GM19467 (cell line): ENCODE data around the gene CUBN.

Experiments used
- ATAC-seq: cut with Tn5 transposase; IDR thresholded peaks from one replicate; pipeline ENCODE4 v1.9.1; 2021; ENCODE audit warnings: mild to moderate bottlenecking, moderate library complexity; ENCODE audit not compliant: unreplicated experiment

The CUBN gene

GRCh38 chr10:17129741-17130140 lies at the start of gene CUBN:
CUBN (minus strand) TSS chr10:17129811; CDS start chr10:17129765, 46 bp downstream.
- ATAC-seq, result no peak

GRCh38 chr10:17179002-17179401 lies 49.4 kb upstream of the CUBN start:
- no peak for ATAC-seq

DNA sequence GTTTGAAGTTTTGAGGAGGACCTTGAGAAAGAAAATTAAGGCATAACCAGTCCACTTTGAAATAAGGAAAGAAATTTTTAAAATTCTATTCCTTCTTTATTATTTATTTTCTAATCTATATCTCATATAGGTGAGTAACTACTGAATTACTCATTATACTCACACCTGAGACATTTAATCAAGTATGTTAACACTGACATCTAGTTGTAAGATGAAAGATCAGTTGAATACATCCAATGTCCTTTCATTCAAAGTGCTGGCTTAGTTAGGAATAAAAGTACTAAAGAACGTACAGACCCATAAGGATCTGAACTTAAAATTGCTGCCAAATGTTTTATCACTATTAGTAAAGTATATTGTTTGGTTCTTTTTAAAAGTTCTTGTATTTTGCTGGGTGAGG lies 48.4 kb upstream of the CUBN start:
- no peak for ATAC-seq

DNA sequence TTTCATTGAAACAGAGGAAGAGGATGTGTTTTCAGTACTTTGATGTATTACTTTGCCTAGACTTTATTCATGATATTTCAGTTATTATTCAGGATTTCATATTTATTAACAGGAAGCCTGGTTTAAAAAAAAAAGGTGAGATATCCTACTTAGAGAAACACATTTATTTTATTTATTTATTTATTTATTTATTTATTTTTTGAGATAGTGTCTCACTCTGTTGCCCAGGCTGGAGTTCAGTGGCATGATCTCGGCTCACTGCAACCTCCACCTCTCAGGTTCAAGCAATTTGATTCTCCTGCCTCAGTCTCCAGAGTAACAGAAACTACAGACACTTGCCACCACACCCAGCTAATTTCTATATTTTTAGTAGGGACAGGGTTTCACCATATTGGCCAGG lies 47.4 kb upstream of the CUBN start:
- ATAC-seq, result no peak

GRCh38 chr10:17176091-17176490 lies 46.5 kb upstream of the CUBN start:
- no peak for ATAC-seq

DNA sequence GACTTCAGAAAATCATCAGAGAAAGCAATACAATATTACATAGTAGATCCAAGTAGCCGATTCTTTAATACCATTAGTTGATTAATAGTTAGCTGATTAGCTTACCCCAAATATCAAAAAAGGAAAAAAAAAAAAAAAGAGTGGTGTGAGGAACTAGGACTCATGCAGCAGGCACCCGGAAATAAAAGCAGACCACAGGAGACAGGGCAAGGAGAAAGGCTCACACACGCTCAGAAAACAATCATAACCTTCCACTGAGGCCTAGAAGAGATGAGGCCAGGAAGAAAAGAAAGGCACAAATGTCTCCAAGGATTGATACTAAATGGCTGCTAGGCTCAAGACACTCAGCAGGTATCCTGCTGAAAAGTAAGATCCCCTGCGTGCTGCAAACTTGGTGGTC lies 45.9 kb upstream of the CUBN start:
- no peak for ATAC-seq

- ATAC-seq, result no peak
Observed at GRCh38 chr10:17174626-17175025, 45.0 kb upstream of the CUBN start.

- ATAC-seq, result no peak
Observed at GRCh38 chr10:17171141-17171641, 41.6 kb upstream of the CUBN start.

- ATAC-seq, result no peak
Observed at GRCh38 chr10:17169803-17170202, 40.2 kb upstream of the CUBN start.

DNA sequence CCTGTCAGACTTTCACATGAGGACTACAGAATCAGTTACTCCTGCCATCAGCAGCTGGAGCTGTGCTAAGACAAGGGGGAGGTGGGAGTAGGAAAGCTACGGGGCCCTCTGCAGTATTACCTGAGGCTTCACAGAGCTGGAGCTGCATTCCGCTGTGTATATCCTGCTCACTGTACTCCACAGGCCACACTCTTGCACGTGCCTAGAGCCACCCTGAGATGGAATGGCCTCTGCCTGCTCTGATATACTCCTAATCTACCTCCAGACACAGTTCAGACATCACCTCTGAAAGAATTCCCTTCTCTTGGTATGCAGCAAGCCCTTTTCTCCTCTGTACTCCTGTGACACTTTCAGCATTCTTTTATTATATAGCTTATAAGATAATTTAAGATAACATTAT lies 37.1 kb upstream of the CUBN start:
- no peak for ATAC-seq

DNA sequence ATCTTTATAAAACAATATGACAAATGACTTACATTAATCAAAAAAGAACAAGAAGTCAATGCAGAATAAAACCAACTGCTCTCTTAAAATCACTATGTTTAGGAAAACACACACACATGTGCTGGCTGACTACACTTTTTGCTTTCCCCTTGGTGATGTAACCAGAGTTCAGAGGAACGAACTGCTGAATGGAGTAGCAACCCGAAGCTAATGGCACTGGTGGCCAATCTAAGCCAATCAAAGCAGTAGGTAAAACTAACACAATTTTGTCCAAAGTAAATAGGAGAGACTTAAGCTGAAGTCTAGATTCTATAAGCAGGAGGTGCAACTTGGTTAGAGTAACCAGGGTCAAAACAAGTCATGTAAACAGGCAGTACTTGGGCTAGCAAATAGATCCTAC lies 33.2 kb upstream of the CUBN start:
- ATAC-seq, result no peak

DNA sequence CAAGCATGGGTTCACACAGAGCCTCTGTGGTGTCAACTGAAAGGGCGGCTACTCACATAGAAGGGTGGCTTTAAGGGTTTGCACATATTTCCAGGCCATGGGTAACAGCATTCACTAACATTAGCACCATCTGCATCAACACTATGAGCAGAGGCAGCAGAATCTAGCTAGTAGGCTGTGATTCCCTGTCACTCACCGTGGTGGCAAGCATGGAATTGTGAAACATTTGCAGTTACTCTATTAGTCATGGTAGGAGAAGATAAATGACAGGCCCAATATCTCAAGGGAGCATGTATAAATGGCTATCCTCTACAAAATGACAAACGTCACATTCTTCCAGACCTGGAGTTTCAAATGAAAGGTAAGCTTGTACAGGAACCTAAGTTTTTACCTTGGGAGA lies 32.2 kb upstream of the CUBN start:
- no peak for ATAC-seq

DNA sequence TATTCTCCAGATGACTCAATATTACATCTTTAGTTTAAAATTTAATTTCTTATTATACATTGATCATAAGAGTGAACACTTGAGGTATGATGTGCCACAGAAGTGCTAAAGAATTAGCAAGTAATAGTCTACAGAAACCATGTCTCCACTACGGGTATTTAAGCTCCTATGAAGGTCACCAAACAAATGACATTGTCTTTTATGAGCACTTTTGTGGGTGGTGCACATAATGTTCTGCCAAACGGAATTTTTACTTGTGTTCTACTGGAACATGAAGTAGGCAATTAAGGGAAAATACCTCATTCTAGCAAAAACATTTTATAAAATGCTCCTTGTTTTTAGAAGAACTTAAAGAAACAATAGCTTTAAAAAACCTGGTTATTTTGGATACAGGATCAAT lies 27.4 kb upstream of the CUBN start:
- ATAC-seq, result no peak

DNA sequence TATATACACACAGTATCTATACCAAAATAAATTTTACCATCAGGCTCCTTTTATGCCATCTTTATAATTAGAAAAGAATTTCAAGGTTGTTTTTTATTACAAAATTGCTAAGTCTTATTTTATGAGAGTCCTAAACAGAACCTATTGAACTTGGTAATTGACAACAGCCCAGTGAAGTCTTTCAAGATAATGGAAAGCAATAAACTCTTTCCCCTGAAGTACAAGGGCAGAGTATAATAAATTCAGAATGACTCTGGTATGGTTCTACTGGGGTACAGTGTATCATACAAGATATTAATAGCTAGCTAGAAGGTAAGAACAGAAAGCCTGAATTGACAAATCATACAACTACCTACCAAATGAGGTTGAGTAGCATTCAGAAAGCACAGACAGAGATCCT lies 26.2 kb upstream of the CUBN start:
- ATAC-seq, result no peak

DNA sequence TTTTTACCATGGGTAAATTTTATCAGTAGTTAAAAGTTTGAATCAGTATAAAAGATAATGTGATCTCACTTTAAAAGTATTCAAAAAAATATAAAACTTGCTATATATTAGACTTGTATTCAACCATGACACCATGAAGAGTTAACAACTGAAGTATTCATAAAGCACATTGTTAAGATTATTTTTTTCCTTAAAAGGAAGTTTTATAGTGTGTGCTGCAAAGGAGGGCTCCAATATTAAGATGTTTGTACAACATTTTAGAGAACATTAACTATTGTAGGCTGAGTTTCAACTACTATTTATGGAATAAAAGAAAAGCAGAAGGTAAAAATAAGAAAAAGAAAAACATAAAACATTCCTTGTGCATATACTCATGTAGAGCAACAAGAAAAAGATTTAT lies 24.5 kb upstream of the CUBN start:
- no peak for ATAC-seq

GRCh38 chr10:17153321-17153720 lies 23.7 kb upstream of the CUBN start:
- no peak for ATAC-seq

DNA sequence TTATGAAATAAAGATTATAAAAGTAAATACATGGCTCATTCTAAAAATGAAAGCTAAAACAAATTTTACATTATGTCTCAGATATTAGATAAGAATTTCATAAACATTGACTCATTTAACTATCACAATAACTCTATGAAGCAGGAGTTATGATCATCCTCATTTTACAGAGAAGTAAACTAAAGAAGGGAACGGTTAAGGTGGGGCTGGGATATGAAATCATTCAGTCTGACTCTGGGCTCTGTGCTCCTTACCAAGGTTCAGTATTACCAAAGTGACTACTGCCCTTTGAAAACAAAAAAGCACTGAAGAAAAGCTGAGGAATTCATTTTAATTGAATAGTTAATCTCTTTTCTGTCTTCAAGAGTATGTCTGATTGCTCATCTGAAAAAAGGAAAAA lies 22.1 kb upstream of the CUBN start:
- no peak for ATAC-seq

GRCh38 chr10:17147884-17148489 lies 18.4 kb upstream of the CUBN start:
- ATAC-seq, result no peak

DNA sequence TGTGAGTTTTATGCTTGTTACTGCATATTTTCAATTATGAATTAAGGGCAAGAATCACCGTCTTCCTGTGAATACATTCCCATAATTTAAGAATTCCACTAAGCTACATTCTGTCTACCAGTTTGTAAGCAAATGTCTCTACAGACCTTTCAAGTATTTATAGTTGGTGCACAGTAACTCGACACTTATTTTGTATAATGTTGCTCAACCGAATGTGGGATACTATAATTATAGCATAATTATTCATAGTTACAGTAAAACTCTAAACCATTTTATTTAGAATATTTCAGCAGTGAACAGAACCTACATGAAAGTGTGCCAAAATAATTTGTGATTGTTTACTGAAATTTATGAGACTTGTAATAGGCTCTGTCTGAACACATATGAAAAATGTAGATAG lies 17.3 kb upstream of the CUBN start:
- no peak for ATAC-seq

GRCh38 chr10:17145239-17145638 lies 15.6 kb upstream of the CUBN start:
- ATAC-seq, result no peak

DNA sequence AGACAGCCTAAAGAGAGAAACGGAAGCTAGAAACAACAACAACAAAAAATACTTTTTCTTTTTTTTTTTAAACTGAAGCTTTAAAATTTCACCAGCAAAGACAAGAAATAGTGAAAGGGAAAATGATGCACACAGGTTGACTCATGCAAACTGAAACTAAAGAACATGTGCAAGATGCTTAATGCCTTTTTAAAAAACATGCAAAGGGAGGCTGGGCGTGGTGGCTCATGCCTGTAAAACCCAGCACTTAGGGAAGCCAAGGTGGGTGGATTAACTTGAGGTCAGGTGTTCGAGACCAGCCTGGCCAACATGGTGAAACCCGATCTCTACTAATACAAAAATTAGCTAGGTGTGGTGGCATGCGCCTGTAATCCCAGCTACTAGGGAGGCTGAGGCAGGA lies 15.1 kb upstream of the CUBN start:
- no peak for ATAC-seq

DNA sequence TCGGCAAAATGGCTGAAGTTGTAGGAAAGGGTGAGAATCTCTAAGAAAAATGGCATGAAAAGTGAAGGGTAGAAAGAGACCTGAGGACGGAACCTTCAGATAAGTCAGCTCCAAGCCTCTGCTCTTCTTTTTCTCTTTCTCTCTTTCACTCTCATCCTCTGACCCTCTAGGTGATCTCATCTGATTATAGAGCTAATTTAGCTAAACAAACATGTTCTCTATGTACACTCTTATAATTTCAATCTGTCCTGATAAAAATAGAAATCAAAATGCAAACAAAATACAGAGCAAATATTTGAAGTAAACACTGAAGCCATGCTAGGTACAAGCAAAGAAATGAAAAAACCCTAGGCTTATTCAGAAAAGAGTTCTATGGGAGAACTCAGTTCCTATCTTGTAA lies 14.4 kb upstream of the CUBN start:
- no peak for ATAC-seq

DNA sequence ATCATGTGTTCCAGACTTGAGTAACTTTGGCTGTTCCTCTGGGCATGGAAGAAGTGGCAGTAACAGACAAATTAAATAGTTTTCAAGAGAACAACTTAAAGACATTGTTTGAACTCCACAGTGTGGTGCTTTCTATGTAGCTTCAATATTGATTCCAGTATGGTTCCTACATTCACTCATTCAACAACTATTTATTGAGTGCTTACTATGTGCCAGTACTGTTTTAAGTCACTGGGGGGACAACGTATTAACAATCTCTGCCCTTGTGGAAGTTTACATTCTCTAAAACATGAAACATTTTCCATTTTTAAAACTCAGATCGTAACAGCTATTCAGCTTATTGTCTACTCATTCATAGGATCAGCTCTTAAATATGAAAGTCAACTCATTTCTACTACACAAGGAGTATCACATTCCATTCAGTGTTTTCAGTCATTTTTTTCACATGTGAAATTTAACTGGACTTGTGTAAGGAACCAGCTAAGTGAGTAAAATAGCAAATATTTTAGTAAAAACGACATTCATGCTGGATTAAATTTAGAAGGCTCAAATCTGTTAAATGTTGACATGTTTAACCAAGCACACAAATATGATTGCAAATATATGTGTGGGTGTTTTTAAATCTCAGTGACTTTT lies 13.6 kb upstream of the CUBN start:
- ATAC-seq, result no peak
